Hypothalamus (tissue), 51 donors: ENCODE measurements around the gene SCUBE2.

Experiments used
- DNase-seq, 51 donors: peaks; one replicate each; lab custom pipeline; 2025; lab: John Stamatoyannopoulos, UW

The SCUBE2 gene

DNA sequence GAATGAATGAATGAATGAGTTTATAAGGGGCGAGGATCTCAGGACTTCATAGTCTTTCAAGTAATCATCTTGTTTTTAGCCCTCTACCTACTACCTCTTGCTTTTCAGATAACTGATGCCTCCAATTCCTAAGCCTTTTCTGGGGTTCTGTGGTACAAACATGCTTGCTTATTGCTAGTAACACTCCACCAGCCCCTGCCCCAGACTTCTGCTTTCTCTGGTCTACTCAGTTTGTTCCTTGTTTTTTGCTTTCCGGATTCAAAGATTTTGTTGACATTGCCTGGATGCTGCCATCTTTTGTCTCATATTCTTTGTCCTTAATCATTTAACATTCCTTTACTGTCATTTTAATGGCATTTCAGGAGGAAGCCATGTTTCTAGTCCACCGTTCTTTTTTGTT, 118.3 kb downstream of the SCUBE2 start:
- DNase-seq: no peak

DNA sequence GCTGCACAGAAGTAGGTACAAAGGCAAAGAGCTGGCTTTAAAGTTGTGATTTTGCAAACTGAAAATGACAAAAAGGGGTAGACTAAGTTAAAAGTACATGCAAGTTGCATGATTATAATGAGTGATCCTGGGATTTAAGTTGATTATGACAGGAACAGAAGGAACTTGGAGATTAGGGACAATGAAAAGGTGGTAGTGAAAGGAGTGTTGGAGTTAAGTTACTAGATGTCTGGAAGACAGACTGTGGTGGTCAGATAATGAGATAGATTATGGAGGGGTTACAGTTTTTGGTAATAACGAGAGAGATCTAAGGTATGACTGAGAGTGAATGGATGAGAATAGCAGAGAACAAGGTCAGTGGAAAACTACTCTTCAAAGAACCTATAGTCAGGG, 119.5 kb downstream of the SCUBE2 start:
- no peak for DNase-seq

DNA sequence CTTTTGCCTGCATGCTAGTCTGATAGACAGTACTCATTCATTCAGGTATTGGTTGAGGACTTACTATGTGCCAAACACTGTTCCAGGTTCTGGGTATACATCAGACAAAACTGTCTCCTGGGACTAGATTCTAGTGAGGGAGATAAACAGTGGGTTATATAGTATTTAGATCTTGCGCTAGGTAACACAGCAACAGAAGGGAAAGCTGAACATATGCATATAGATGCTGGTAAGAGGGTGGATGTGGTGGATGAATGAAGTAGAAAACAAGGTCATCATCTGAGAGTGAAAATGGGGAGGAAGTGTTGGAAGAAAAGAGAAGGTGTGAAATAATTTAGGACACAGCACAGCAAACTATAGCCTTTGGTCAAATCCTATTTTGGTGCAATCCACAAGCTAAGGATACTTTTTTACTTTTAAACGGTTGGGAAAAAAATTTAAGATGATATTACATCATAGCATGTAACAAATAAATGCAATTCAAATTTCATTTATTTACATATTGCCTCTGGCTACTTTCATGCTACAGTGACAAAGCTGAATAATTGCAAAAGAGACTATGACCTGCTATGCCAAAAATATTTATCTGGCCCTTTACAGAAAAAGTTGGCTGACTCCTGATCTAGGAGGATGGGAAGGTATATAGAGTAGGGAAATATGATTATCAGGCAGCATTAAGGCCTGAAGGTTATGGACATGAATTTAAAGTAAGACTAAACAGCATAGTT, 120.0 kb downstream of the SCUBE2 start:
- no peak for DNase-seq
